Stomach (tissue), 4 donors: ENCODE measurements around the gene CACNA2D2.

Experiments
- EP300 ChIP-seq: sonication (generic); formaldehyde crosslinking; IDR thresholded peaks from one replicate; pipeline ENCODE4 v1.6.1; 2017; ENCODE audit warnings: antibody characterized with exemption
- POLR2A ChIP-seq, 4 donors: fragments of 450-650 bp; IDR thresholded peaks; one replicate each; pipeline ENCODE4 v1.6.1; 2016; ENCODE audit warnings: antibody characterized with exemption in 4 of 4, control low read depth in 2 of 4, mild to moderate bottlenecking in 1 of 4, moderate library complexity in 1 of 4
- POLR2AphosphoS5 ChIP-seq, 3 donors: sonication (generic); formaldehyde crosslinking; IDR thresholded peaks; one replicate each; pipeline ENCODE4 v1.6.1; 2016; ENCODE audit warnings: antibody characterized with exemption in 3 of 3
- TF ChIP-seq, protein P1 (sequence below), 7 experiments: fragments of 450-650 bp in 4 of 7; fragments of 200-600 bp in 3 of 7; sonication (generic) in 3 of 7; IDR thresholded peaks; one replicate each; pipeline ENCODE4 v1.5.1; 2016 to 2019; ENCODE audit warnings: antibody characterized with exemption in 7 of 7, control low read depth in 2 of 7, mild to moderate bottlenecking in 1 of 7

GRCh38 chr3:50502584-50503423 lies 630 bp downstream of the CACNA2D2 start:
- TF ChIP-seq, protein P1, sequence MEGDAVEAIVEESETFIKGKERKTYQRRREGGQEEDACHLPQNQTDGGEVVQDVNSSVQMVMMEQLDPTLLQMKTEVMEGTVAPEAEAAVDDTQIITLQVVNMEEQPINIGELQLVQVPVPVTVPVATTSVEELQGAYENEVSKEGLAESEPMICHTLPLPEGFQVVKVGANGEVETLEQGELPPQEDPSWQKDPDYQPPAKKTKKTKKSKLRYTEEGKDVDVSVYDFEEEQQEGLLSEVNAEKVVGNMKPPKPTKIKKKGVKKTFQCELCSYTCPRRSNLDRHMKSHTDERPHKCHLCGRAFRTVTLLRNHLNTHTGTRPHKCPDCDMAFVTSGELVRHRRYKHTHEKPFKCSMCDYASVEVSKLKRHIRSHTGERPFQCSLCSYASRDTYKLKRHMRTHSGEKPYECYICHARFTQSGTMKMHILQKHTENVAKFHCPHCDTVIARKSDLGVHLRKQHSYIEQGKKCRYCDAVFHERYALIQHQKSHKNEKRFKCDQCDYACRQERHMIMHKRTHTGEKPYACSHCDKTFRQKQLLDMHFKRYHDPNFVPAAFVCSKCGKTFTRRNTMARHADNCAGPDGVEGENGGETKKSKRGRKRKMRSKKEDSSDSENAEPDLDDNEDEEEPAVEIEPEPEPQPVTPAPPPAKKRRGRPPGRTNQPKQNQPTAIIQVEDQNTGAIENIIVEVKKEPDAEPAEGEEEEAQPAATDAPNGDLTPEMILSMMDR (IDR thresholded peaks at IDR 0.05): no peak
- TF ChIP-seq POLR2A (IDR thresholded peaks at IDR 0.05) (no peak), POLR2AphosphoS5 (IDR thresholded peaks at IDR 0.05) (no peak), EP300 (no peak)
